BLaER1 treated with 17β-estradiol and CSF1 and Interleukin-3, amounts not matched to agents 10 nM and 100 nM (cell line): Measurements from ENCODE around the gene CPSF3.
A peak's percentile ranks its signal among the peaks of the same experiment; 100 is the strongest.

Source experiments
- H3K27ac ChIP-seq, 11 experiments: shearing (Covaris generic); formaldehyde crosslinking; 2 replicates each; pipeline ENCODE4 v1.8.1; 2022
- H3K27me3 ChIP-seq, 11 experiments: shearing (Covaris generic); formaldehyde crosslinking; 2 replicates each; pipeline ENCODE4 v1.8.1; 2022
- H3K36me3 ChIP-seq, 11 experiments: shearing (Covaris generic); formaldehyde crosslinking; 2 replicates each; pipeline ENCODE4 v1.8.1; 2022
- H3K4me1 ChIP-seq, 10 experiments: shearing (Covaris generic); formaldehyde crosslinking; 2 replicates each; pipeline ENCODE4 v1.8.1; 2022
- H3K4me2 ChIP-seq, 11 experiments: shearing (Covaris generic); formaldehyde crosslinking; 2 replicates each; pipeline ENCODE4 v1.8.1; 2022
- H3K4me3 ChIP-seq, 10 experiments: shearing (Covaris generic); formaldehyde crosslinking; 2 replicates each; pipeline ENCODE4 v1.8.1; 2022
- H3K9ac ChIP-seq, 11 experiments: shearing (Covaris generic); formaldehyde crosslinking; 2 replicates each; pipeline ENCODE4 v1.8.1; 2022
- H3K9me3 ChIP-seq, 11 experiments: shearing (Covaris generic); formaldehyde crosslinking; replicated peaks in 1 of 11; 2 replicates each; pipeline ENCODE4 v1.8.1; 2022
- H4K20me1 ChIP-seq, 11 experiments: shearing (Covaris generic); formaldehyde crosslinking; 2 replicates each; pipeline ENCODE4 v1.8.1; 2022
- Cebpa-rat ChIP-seq, 11 experiments: shearing (Covaris generic); IDR thresholded peaks; 2 replicates each; pipeline ENCODE4 v1.8.1; 2022

Gene CPSF3

GRCh38 chr2:9380702-9381628 lies 42.5 kb upstream of the CPSF3 start:
- H3K9me3 ChIP-seq, result no peaks in the 10 kb centered on the region
- no peak overlapping the region for H3K9ac ChIP-seq

GRCh38 chr2:9382604-9383235 lies 40.7 kb upstream of the CPSF3 start:
- H3K4me2 ChIP-seq, result no peak overlapping the region
- H3K36me3 ChIP-seq, result peaks cover 87 to 100% (median 94%) of the 10 kb centered on the region in 11 experiments
- no peak overlapping the region for H3K4me3 ChIP-seq
- no peak overlapping the region for H3K9ac ChIP-seq
- no peaks in the 10 kb centered on the region for H3K9me3 ChIP-seq
- H3K27ac ChIP-seq, result no peak overlapping the region
- H3K4me1 ChIP-seq, result peaks cover 0 to 14% (median 3%) of the 10 kb centered on the region in 10 experiments; a peak in 10 of 20 replicates
- H4K20me1 ChIP-seq, result peaks cover 0 to 8% (median 0%) of the 10 kb centered on the region in 11 experiments; a peak in 2 of 22 replicates
- H3K27me3 ChIP-seq, result no peaks in the 10 kb centered on the region
- no peak for TF ChIP-seq Cebpa-rat (IDR thresholded peaks at IDR 0.05)

More at GRCh38 chr2:9380702-9381628, 42.5 kb upstream of the CPSF3 start:
- Histone ChIP-seq H4K20me1 (peaks cover 0 to 12% (median 0%) of the 10 kb centered on the region in 11 experiments; a peak in 3 of 22 replicates), H3K4me3 (no peak overlapping the region), H3K36me3 (peaks cover 84 to 100% (median 94%) of the 10 kb centered on the region in 11 experiments), H3K4me1 (peaks cover 0 to 23% (median 11%) of the 10 kb centered on the region in 10 experiments; a peak in 11 of 20 replicates), H3K27ac (no peak overlapping the region), H3K4me2 (no peak overlapping the region), H3K27me3 (no peaks in the 10 kb centered on the region)
- TF ChIP-seq Cebpa-rat (IDR thresholded peaks at IDR 0.05), result no peak

- Histone ChIP-seq H4K20me1 (peaks cover 0 to 7% (median 0%) of the 10 kb centered on the region in 11 experiments; a peak in 2 of 22 replicates), H3K4me3 (no peak overlapping the region), H3K9ac (no peak overlapping the region), H3K9me3 (no peaks in the 10 kb centered on the region), H3K36me3 (peaks cover 87 to 100% (median 95%) of the 10 kb centered on the region in 11 experiments), H3K27me3 (no peaks in the 10 kb centered on the region), H3K4me2 (no peak overlapping the region), H3K27ac (no peak overlapping the region), H3K4me1 (peaks cover 0 to 6% (median 0%) of the 10 kb centered on the region in 10 experiments; a peak in 5 of 20 replicates)
- TF ChIP-seq Cebpa-rat (IDR thresholded peaks at IDR 0.05), result no peak
Observed at GRCh38 chr2:9384521-9384920, 38.9 kb upstream of the CPSF3 start.

- Histone ChIP-seq H3K4me2 (no peak overlapping the region), H3K4me1 (peaks cover 0 to 13% (median 9%) of the 10 kb centered on the region in 10 experiments; a peak in 16 of 20 replicates), H3K4me3 (no peak overlapping the region), H3K27ac (no peak overlapping the region), H3K36me3 (peaks cover 93 to 100% (median 97%) of the 10 kb centered on the region in 11 experiments), H3K27me3 (no peaks in the 10 kb centered on the region), H3K9ac (no peak overlapping the region), H3K9me3 (no peaks in the 10 kb centered on the region), H4K20me1 (peaks cover 0 to 9% (median 0%) of the 10 kb centered on the region in 11 experiments; a peak in 2 of 22 replicates)
- no peak for TF ChIP-seq Cebpa-rat (IDR thresholded peaks at IDR 0.05)
Observed at GRCh38 chr2:9385841-9386240, 37.6 kb upstream of the CPSF3 start.

GRCh38 chr2:9388199-9388681 lies 35.2 kb upstream of the CPSF3 start:
- H3K27ac ChIP-seq, result no peak overlapping the region; a peak in 1 of 22 replicates
- H3K4me1 ChIP-seq, result peaks cover 0 to 36% (median 33%) of the 10 kb centered on the region in 10 experiments; a peak in 18 of 20 replicates
- no peaks in the 10 kb centered on the region for H3K27me3 ChIP-seq
- no peaks in the 10 kb centered on the region for H3K9me3 ChIP-seq
- H3K9ac ChIP-seq, result no peak overlapping the region
- peaks cover 0 to 13% (median 0%) of the 10 kb centered on the region in 11 experiments; a peak in 3 of 22 replicates for H4K20me1 ChIP-seq
- no peak overlapping the region for H3K4me2 ChIP-seq
- TF ChIP-seq Cebpa-rat (IDR thresholded peaks at IDR 0.05), result no peak
- H3K4me3 ChIP-seq, result no peak overlapping the region
- peaks cover 69 to 100% (median 85%) of the 10 kb centered on the region in 11 experiments for H3K36me3 ChIP-seq

- peaks cover 0 to 45% (median 40%) of the 10 kb centered on the region in 10 experiments; a peak in 18 of 20 replicates for H3K4me1 ChIP-seq
- peaks cover 0 to 13% (median 0%) of the 10 kb centered on the region in 11 experiments; a peak in 3 of 22 replicates for H4K20me1 ChIP-seq
- H3K9ac ChIP-seq, result no peak overlapping the region; a peak in 1 of 22 replicates
- no peak overlapping the region for H3K4me3 ChIP-seq
- no peaks in the 10 kb centered on the region for H3K9me3 ChIP-seq
- H3K36me3 ChIP-seq, result peaks cover 61 to 100% (median 86%) of the 10 kb centered on the region in 11 experiments
- no peak overlapping the region; a peak in 1 of 22 replicates for H3K4me2 ChIP-seq
- peak overlapping the region in 1 of 11 experiments; percentile 29; a peak in 1 of 22 replicates for H3K27ac ChIP-seq
- no peak for TF ChIP-seq Cebpa-rat (IDR thresholded peaks at IDR 0.05)
- no peaks in the 10 kb centered on the region for H3K27me3 ChIP-seq
Observed at GRCh38 chr2:9388950-9389911, 34.2 kb upstream of the CPSF3 start.

GRCh38 chr2:9390151-9390850 lies 33.2 kb upstream of the CPSF3 start:
- Histone ChIP-seq H3K4me2 (peak overlapping the region in 6 of 11 experiments; percentile 26 to 86 (median 75); a peak in 6 of 22 replicates), H3K4me1 (peaks cover 0 to 45% (median 40%) of the 10 kb centered on the region in 10 experiments; a peak in 18 of 20 replicates), H3K4me3 (no peak overlapping the region), H3K9me3 (no peaks in the 10 kb centered on the region), H3K36me3 (peaks cover 59 to 100% (median 86%) of the 10 kb centered on the region in 11 experiments), H3K27ac (peak overlapping the region in 2 of 11 experiments; percentile 46 to 83; a peak in 3 of 22 replicates), H3K27me3 (no peaks in the 10 kb centered on the region), H3K9ac (no peak overlapping the region), H4K20me1 (peaks cover 0 to 13% (median 0%) of the 10 kb centered on the region in 11 experiments; a peak in 3 of 22 replicates)
- TF ChIP-seq Cebpa-rat (IDR thresholded peaks at IDR 0.05), result no peak
